HK-2 (cell line): ENCODE results near the gene FAM117B.
"Not testable (repeated sequence)": the region's sequence is repeated elsewhere in the genome, so short reads cannot be mapped to it uniquely, and the experiment has no call there.

ENCODE experiments used
- DNase-seq: peaks from one replicate; pipeline ENCODE4 v3.0.0-alpha.2; 2018; ENCODE audit not compliant: unreplicated experiment

Gene FAM117B

DNA sequence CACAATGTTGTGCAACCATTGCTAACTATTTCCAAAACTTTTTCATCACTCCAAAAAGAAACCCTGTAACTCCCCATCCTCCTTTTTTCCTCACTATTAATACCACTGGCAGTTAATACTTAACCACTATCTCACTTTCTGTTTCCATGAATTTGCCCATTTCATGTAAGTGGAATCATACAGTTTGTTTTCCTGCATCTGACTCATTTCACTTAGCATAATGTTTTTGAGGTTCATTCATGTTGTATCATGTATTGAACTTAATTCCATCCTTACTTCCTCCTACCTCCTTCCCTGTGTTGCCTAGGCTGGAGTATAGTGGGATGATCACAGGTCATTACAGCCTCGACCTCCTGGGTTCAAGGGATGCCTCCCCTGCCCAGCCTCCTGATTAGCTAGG, 68.3 kb downstream of the FAM117B start:
- no peak for DNase-seq

DNA sequence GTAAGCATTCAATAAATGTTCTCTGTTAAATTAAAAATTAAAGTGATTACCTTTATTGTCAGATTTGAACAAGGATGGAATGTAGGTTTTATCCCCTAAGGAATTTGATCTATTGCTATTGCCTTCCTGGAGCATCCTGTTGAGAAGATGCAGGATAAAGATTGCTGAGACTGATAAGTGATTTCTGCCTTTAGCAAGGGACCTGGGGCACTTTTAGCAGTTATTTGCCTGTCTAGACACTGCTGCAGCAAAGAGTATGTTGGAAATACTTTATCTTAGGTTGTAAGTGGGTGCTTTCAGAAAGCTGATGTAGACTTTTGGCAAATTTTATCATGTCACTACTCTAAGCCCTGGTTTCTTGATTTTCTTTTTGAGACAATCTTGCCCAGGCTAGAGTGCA, 69.5 kb downstream of the FAM117B start:
- DNase-seq, result no peak

DNA sequence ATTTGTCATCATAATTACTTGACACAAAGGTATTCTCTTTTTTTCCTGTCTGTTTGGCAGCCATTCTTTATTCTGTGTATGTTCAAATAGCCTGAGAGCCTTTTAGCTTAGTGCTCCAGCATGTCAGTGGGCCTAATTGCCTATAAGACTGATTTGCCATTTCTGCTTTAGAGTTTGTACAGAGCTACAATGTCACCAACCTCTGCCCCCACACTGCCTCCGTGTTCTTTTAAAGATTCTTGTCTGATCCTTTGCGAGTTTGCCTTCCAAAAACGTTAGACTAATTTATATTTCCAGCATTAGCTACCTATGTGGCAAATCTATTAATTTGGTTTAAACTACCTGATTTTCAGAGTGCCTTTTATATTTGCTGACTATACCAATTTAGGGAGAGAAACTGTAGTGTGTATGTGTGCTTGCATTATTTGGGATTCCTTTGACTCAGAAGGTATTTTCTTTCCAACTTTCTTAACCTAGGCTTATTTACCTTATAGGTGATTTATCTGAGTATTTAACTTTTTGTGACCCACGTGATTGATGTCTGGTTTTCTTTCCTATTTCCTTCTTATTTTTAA, 70.8 kb downstream of the FAM117B start:
- DNase-seq, result no peak

DNA sequence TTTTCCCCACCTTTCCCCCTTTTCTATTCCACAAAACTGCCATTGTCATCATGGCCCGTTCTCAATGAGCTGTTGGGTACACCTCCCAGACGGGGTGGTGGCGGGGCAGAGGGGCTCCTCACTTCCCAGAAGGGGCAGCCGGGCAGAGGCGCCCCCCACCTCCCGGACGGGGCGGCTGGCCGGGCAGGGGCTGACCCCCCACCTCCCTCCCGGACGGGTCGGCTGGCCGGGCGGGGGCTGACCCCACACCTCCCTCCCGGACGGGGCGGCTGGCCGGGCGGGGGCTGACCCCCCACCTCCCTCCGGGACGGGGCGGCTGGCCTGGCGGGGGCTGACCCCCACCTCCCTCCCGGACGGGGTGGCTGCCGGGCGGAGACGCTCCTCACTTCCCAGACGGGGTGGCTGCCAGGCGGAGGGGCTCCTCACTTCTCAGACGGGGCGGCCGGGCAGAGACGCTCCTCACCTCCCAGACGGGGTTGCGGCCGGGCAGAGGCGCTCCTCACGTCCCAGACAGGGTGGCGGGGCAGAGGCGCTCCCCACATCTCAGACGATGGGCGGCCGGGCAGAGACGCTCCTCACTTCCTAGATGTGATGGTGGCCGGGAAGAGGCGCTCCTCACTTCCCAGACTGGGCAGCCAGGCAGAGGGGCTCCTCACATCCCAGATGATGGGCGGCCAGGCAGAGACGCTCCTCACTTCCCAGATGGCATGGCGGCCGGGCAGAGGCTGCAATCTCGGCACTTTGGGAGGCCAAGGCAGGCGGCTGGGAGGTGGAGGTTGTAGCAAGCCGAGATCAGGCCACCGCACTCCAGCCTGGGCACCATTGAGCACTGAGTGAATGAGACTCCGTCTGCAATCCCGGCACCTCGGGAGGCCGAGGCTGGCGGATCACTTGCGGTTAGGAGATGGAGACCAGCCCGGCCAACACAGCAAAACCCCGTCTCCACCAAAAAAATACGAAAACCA, 80.5 kb downstream of the FAM117B start:
- not testable (repeated sequence) for DNase-seq

DNA sequence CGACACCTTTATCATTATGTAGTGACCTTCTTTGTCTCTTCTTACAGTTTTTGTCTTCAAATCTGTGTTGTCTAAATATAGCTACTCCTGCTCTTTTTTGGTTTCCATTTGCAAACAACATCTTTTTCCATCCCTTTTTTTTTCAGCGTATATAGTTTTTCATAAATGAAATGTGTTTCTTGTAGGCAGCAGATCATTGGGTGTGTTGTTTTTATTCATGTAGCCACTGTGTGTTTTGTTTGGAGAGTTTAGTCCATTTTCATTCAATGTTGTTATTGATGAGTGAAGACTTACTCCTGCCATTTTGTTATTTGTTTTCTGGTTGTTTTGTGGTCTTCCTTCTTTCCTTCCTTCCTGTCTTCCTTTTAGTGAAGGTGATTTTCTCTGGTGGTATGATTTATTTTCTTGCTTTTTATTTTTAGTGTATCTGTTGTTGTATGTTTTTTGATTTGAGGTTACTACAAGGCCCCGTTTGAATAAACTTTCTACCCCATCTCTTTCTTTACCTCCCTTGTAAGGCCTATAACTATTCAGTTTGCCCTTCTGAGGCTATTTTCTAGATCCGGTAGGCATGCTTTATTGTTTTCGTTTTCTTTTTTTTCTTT, 81.4 kb downstream of the FAM117B start:
- DNase-seq, result no peak

DNA sequence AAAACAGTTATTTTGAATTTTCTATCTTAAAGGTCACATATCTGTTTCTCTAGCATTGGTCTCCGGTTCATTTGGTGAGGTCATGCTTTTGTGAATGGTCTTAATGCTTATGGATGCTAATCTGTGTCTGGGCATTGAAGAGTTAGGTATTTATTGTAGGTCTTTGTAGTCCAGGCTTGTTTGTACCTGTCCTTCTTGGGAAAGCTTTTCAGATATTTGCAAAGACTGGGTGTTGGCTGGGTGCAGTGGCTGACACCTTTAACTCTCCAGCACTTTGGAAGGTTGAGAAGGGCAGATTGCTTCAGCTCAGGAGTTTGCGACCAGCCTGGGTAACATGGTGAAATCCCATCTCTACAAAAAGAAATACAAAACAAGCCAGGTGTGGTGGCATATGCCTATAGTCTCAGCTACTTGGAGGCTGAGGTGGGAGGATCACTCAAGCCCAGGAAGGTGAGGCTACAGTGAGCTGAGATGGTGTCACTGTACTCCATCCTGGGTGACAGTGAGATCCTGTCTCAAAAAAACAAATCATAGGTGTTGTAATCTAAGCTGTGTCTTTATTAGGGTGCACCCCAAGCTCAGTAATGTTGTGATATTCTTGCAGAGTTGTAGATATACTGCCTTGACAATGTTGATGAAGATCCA, 82.3 kb downstream of the FAM117B start:
- DNase-seq, result no peak

DNA sequence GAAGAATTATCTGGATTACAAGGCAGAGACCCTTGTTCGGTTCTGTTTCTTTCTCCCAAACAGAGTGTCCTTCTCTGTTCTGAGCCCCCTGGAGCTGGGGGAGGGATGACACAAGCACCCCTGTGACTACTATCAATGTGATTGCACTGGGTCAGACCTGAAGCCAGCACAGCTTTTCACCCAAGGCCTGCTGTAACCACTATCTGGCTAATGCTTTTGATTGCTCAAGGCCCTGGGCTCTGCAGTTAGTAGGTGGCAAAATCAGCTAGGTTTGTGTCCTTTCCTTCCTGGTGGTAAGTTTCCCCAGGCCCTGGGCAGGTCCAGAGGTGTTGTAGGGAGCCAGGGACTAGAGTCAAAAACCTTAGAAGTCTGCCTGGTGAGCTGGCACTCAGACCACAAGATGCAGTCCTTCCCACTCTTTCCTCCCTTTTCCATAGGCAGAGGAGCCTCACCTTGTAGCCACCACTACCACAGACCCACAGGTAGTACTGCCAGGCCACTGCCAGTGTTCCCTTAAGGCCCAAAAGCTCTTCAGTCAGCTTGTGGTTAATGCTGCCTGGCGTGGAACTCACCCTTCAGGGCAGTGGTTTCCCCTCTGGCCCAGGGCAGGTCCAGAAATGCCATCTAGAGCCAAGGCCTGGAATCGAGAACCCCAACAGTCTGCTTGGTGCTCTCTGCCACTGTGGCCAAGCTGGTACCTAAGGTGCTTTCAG, 83.0 kb downstream of the FAM117B start:
- peak; percentile 14 for DNase-seq

DNA sequence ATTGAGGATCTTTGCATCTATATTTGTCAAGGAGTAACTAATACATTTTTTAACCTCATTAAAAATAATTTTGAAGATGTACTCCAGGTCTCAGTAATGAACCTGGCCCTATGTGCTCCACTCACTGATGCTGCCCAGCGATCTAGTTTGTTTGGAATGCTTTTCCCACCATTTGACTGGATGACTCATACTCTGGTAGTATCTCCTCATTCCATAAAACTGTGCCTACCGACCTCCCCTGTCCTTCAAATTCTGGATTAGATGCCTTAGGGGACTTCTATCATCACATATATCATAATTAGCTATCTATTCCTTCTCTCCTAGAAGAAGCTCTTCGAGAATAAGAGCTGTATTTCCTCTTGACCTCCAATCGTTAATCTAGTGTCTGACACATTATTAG, 83.8 kb downstream of the FAM117B start:
- DNase-seq, result peak; percentile 13

DNA sequence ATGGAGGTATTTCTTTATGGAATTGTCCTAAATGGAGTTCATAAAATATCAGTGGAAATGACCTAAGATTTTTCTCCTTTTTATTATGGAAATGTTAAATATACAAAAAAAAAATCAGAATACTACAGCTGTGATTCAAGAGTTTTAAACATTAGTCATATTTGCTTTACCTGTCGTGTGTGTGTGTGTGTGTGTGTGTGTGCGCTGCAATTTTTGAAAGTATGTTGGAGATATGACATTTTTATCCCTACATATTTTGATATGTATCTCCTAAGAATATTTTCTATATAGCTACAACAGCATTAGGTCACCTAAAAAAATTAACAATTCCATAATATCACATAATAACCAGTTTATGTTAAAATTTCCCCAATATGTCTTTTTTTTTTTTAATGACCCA, 85.5 kb downstream of the FAM117B start:
- DNase-seq, result no peak

DNA sequence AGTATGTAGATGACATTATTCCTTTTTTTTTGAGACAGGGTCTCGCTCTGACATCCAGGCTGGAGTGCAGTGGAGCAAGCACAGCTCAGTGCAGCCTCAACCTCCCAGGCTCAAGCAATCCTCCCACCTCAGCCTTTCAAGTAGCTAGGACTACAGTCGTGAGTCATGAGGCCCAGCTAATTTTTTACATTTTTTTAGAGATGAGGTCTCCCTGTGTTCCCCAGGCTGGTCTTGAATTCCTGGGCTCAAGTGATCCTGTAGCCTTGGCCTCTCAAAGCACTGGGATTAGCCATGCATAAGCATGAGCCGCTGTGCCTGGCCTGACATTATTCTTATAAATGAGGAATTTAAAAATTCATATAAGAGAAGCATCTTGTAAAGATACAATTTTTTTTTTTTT, 86.9 kb downstream of the FAM117B start:
- DNase-seq, result peak; percentile 57

DNA sequence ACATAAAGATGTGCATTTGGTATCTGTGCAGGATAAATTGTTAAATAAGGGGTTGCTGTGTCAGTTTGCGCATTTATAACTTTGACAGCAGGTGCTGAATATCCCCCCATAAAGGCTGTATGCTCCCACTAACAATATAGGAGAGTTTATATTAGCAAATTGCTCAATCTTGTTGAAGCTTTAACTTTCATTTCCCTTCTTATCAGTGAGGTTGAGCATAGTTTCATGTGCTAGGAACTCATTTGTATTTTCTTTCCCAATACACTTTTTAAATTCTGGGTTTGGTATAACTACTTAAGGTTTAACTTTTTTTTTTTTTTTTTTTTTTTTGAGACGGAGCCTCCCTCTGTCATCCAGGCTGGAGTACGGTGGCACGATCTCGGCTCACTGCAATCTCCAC, 89.0 kb downstream of the FAM117B start:
- DNase-seq, result no peak

DNA sequence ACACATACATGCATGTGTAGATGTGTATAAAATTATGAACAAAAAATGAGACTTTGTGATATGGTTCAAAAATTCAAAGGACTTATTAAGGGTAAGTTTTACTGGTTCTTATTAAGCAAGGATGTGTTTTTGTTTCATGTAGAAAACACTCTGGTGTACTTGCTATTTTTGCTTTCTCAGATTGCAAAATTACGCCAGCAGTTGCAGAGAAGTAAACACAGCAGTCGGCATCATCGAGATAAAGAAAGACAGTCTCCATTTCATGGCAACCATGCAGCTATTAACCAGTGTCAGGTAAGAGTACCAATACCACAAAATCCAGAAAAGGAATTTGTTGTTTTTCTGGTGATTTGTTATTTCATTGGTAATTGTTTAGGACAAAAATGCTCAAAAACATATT, 91.3 kb downstream of the FAM117B start:
- no peak for DNase-seq

DNA sequence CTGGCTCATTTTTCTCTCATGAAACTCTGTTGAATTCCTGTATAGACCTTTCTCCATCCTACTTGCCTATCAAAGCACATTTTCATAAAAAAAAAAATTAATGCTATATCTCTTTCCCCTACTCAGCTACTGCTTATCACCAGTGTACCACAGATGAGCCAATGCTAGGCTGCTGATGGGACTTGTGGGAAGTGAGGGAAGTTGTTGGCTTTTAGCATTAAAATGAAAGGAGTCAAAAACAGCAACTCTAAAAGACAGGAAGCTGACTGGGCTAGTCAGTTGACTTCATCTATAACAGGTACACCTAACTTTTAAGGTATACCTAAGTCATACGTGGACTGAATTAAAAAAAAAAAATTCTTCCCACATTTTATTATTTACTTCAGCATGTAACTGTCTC, 102.1 kb downstream of the FAM117B start:
- no peak for DNase-seq

DNA sequence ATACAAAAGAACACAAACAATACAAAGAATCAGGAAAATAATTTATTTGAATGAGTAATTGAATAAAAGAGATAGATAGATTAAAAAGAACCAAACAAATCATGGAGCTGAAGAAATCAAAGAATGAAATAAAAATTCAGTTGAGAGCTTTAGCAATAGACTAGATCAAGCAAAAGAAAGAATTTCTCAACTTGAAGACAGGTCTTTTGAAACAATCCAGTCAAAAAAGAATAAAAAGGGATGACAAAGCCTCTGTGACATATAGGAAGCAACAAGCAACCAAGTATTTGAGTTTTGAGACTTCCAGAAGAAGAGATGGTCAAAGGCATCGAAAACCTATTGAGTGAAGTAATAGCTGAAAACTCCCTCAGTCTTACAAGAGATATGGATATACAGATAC, 108.8 kb downstream of the FAM117B start:
- DNase-seq, result no peak

DNA sequence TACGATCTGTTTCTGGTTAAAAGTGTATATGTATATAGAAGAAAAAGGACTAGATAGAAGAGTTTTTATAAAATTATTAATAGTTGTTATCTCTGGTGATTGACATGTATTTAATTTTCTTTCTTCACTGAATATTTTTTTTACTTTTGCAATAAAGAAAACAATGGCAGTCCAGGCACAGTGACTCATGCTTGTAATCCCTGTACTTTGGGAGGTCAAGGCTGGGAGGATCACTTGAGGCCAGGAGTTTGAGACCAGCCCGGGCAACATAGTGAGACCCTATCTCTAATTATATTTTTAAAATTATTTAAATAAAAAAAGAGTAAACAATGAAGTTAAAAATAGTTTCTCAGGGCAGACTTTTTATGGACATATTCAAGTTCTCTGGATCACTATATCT, 114.7 kb downstream of the FAM117B start:
- DNase-seq, result no peak

DNA sequence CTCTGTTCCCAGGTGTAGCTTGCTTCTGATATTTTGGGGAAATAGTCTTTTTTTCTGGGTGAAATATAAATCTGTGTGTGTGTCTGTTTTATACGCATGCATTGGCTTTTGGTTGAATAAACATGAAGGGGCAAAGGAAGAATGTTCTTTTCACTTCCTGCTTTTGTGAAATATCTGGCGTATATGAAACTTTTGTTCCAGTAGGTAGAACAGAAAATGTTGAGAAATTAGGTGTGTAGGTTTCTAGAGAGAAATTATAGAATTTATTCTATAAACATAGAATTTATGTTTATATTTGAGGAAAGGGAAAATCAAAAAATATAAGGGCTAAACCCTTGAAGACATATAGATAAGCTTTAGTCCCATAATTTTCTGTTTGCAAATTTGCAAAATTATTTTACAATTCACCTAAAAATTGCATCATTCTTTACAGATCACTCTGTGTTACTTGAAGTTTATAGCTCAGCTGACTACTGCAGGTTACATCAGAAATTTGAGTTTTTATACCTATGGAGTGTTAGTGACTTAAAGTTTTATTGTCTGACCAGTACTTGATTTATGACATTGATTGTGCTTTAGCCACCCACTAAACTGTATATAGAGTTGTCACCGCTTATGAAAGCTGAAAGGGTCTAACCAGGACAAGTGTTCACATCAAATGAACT, 116.1 kb downstream of the FAM117B start:
- no peak for DNase-seq

DNA sequence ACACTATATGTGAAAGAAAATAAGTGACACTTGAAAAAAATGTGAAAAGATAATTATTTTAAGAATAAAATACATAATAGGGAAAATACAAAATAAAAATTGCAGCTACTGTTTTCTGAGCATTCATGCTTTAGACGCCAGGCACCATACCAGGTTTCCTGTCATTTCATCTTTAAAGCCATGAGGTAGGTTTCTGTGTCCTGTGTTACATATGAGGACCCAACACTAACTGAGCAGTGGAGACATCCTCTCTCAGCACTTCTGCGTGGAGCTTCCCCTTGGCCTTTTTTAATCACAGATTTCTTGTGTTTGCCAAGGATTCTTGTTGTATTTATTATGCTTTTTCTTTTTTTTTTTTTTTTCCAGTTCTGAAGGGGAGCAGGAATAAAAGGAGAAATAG, 117.3 kb downstream of the FAM117B start:
- DNase-seq, result no peak

DNA sequence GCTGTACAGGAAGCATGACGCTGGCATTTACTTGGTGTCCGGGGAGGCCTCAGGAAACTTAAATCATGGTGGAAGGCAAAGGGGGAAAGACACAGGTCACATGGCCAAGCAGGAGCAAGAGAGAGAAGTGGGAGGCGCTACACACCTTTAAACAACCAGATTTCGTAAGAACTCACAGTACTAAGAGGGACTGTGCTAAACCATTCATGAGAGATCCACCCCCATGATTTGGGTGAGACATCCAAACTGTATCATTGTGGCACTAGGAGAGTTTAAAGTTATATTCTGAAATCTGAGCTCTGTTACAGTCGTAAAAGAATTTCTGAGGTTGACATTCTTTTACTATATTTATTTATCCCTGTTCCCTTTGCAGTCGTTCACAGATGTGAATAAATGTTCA, 120.2 kb downstream of the FAM117B start:
- DNase-seq, result no peak

DNA sequence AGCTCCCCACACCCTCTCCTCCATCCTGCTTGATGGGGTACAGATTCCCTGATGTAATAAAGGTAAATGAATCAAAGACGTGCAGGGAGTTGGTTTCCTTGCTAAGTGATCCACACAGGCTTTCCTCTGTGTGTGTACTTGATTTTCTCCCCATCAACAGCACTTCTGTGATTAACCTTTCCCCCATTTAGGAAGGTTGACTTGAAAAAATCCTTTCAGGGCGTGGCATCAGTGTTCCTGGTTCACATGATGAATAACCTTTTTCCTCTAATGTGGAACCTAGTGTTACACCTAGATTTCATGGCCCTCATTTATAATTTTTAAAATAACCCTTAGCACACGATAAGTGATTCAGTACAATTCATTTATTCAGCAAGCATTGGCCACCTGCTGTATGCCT, 121.8 kb downstream of the FAM117B start:
- no peak for DNase-seq

DNA sequence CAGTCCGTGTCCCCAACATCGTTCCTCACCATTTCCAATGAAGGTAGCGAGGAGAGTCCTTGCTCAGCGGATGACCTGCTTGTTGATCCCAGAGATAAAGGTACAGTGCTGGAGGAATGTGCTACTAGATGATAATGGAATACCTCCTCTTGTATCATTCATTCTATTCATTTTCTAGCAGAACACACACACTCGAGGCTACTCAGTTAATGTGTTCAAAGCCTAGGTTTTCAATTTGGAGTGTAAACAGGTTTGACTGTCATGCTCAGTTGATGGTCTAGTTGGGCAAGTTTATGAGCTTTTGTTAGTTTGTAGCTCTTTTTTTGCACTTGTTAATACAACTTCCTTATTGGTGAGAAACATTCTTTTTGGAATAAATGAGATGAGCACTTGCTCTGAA, 122.6 kb downstream of the FAM117B start:
- no peak for DNase-seq

DNA sequence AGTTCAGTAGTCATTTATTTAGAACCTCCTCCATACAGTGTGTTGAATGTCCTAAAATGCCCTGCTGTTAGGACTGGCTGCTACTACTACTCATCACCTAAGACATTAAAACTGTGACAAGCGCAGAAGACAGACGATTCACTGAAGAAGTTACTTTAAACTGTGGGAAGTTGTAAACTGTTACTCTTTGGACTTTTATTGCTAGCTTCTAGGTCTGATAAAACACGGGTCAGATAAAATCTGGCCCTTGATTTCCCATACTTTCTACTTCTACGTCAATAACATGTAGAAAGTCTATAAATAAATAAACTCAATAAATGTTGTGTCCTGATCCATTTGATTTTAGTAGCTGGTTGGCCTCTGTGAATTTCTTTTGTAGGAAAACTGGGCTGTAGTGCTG, 123.4 kb downstream of the FAM117B start:
- DNase-seq, result no peak
